Stimulated activated naive CD4-positive, alpha-beta T cell treated with Interleukin-2 at 50 U/mL for 16 hours (primary cell): ENCODE results near the gene LHFPL2.

ENCODE experiments used
- DNase-seq: peaks from one replicate; lab custom pipeline; 2025; lab: John Stamatoyannopoulos, UW

LHFPL2 gene

DNA sequence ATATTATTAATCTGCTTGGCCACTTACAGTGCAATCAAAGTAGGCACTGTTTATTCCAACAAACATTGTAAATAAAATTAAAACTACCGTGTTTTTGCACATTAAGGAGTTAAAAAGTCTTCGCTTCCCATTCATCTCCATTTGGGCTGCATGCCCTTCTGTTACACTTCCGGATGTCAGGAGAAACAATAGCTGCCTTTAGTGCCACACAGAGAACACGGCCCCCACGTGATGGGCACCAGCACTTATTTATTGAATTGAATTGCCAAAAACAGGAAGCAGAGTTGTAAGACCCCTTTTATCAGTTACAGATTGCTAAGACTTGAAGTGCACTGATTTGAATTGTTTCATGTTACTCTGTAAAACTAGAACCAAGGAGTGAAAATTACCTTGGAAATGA is 80.4 kb downstream of the LHFPL2 start:
- DNase-seq = no peak

GRCh38 chr5:78567617-78568016 is 81.0 kb downstream of the LHFPL2 start:
- DNase-seq = no peak

- DNase-seq = no peak
Measured at GRCh38 chr5:78566747-78567425, 81.7 kb downstream of the LHFPL2 start.

GRCh38 chr5:78565395-78565794 is 83.2 kb downstream of the LHFPL2 start:
- no peak for DNase-seq

DNA sequence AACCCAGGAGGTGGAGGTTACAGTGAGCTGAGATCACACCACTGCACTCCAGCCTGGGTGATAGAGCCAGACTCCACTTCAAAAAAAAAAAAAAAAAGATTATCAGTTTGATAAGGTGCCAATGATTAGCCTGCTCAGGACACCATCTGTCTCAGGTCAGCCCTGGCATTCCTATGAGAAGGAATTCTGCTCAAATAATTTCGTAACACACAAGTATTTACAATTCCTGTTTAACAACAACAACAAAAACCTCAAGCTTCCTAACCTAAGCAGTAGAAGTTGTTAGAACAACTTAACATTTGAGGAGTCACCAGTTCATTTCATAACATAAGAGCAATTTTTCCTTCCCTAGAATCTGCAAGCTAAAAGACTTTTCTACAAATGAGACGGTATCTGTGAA is 85.0 kb downstream of the LHFPL2 start:
- no peak for DNase-seq

DNA sequence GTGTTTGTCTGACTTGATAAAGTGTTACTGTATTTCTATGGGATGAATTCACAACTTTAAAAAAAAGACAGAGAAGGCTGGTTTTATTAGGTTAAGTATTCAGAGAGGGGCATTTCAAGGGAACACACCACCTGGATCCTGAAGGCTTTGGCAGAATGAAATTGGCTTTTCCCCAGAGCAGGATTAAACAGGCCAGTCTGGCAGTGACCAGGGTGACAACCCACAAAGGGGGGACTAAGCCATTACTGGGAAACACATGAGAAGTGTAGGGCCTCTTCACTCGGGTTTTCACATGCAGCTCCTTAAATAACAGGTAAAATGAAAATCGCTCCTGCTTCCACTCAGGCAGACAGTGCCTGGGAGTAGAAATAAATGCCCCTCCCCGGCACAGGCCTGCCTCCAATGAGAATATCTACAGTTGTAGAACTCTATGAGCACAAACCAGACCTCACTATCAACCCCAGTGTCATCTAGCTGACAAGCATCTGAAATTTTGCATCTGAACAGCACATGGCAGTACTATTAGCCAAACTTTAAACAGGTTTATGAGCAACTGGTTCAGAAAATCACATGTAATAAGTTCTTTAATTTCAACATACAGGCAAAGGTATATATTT is 85.8 kb downstream of the LHFPL2 start:
- no peak for DNase-seq

GRCh38 chr5:78562001-78562400 is 86.6 kb downstream of the LHFPL2 start:
- no peak for DNase-seq

DNA sequence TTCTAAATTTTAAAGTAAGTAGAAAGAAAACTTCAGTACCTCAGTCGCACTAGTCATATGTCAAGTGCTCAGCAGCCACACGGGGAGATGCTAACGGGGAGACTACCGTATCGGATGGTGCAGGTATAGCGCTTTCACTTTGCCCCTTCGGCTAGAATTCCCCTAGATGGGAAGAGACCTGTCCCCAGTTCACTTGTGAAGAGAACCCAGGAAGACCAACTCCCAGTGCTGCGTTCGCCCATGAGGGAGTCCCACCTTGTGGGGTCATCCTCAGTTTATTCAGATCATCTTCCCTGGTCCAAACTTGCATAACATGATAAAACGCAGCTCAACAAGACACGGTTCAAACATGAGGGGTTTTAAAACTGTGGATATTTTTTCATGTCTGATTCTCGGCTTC is 87.3 kb downstream of the LHFPL2 start:
- no peak for DNase-seq

DNA sequence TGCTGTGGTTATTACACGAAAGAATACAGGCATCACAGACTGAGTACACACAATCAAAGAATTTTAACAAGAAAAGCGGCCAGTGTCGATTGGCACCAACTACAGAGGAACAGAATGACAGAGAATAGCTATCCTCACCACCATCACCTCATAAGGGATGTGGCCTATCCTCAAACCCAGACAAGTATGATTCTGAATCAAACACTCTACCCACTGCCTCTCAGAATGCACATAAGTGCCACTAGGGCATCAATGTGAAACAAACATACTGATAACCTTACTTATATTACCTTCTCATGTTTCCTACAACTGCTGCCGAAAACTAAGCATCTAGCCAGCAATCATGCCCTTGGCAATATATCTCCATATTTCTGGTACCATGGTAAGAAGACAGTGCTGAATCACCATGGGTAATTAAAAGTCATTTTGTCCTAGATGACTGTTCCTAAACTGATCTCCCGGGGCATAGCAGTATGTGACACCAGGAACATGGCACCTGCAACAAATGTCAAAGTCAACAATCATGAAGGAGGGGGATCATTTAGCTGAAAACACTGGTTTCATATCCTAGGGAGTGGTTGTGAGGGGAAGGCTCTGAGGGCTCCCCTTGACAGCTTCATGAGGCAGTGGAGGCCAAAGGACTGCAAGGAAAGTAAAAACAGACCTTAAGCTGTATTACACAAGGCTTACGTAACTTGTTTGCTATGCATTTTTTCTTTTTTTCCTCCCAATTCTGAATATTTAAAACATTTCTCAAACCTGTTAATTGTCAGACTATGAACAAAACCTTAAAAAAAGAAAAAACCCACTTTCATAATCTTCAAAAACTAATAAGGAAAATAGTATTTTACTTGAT is 88.3 kb downstream of the LHFPL2 start:
- no peak for DNase-seq

GRCh38 chr5:78557601-78558000 is 91.0 kb downstream of the LHFPL2 start:
- no peak for DNase-seq

DNA sequence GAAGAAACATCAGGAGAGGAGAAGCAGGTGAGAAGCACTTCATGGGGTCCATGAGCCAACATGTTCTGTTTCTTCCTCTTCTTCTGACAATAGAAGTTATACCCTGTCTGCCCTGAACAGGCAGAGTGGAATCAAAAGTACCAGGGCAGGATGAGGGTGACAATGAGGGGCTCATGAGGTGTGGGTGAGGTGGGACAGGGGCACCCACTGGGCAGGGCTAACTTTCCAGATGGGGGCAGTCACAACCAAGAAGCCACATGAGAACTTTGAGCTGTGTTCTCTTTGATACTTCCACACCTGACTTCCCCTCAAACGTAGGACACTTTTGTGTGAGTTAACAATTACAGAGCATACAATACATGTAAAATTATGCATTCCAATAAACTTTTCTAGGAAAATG is 92.7 kb downstream of the LHFPL2 start:
- no peak for DNase-seq

DNA sequence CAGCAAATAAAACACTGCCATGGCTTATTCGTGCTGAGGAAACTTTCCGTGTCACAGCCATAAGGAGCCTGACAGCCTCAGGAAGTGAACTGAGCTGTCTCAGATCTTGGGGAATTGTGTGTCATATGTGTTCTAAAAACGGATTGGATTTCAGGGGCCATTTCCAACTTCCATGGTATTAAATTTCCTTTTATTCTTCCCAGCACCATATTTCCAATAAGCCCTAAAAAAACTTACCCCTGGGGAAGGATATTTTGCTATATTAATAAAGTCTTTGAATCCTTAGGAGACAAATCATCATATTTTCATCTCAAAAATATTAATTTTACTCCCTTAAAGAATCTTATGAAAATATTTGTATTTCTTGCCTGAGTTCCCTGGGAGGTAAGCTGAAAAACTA is 93.9 kb downstream of the LHFPL2 start:
- DNase-seq = no peak

DNA sequence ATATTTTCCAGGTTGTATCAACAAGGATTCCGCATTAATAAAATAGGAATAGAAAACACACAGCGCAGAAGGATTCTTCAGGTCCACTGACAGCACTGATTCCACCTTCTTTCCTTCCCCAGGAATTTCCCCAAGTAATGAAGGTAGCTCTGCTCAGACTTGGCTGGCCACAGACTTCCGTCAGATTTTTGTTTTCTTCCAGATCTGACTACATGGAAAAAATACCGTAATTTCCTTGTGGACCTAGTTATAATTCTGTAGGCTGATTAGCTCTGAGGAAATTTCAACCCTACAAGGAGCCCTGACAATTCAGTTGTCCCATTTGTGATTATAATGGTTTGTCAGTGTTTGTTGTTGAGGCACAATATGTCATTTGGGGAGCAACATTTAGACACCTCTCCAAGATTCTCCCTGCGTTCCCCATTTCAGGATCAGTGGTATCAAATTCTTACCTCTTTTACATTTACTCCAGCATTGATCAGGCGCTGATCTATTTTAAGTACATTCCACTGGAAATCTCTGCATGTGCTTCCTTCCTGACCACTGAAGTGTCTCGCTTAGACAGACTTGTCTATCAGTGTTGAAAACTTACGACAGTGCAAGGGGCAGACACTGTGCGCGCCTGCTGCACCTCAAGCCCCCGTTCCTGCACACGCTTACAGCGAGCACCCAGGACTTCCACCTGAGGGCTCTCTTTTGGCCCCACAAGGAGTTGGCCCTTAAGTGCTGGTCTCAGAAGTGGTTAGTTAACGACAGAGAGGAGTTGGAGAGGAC is 94.8 kb downstream of the LHFPL2 start:
- no peak for DNase-seq

DNA sequence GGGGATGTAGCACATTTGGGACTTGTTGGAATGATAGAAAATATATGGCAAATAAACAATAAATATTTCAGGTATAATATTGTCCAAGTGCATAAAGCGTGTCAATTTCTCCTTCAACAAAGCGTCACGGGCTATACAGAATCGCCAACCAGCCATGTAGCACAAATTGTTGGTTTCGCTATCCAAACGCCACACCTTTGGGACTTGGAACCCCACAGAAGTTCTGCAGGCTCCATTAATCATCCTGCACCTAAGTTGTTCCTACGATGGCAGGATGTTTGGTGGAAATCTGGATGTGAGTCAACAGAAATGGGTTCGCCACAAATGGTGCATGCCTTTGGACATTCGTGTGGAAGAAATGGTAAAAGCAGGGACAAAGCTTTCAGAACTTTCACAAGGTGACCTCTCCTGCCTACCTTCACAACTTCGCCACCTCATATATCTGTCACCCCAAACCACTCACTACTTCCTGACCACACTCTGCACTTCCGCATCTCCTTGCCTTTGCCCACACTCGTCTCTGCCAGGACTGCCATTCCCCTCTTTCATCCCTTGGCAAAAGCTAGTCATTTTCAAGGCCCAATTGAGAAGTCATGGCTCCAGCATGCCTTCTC is 95.7 kb downstream of the LHFPL2 start:
- no peak for DNase-seq

- no peak for DNase-seq
Measured at GRCh38 chr5:78550891-78551290, 97.7 kb downstream of the LHFPL2 start.

- no peak for DNase-seq
Measured at GRCh38 chr5:78549043-78549442, 99.5 kb downstream of the LHFPL2 start.

- DNase-seq = no peak
Measured at GRCh38 chr5:78547731-78548615, 100.6 kb downstream of the LHFPL2 start.

DNA sequence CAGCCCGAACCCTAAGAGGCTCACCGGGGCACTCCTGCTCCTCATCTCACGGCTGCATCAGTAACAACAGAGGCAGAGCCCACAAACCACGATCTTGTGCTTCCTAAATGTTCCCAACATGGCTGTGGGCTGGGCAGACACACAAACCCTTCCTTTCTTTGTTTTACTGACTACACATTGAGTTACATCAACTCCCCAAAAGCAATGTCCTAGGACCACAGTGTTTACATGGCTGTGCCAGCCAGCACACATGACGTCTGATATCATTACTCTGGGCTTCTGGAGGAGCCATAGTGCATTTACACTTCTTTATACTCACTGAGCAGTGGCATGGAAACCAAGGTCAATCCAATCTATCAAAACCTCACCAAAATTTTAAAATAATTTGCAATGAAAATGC is 101.4 kb downstream of the LHFPL2 start:
- DNase-seq = no peak

DNA sequence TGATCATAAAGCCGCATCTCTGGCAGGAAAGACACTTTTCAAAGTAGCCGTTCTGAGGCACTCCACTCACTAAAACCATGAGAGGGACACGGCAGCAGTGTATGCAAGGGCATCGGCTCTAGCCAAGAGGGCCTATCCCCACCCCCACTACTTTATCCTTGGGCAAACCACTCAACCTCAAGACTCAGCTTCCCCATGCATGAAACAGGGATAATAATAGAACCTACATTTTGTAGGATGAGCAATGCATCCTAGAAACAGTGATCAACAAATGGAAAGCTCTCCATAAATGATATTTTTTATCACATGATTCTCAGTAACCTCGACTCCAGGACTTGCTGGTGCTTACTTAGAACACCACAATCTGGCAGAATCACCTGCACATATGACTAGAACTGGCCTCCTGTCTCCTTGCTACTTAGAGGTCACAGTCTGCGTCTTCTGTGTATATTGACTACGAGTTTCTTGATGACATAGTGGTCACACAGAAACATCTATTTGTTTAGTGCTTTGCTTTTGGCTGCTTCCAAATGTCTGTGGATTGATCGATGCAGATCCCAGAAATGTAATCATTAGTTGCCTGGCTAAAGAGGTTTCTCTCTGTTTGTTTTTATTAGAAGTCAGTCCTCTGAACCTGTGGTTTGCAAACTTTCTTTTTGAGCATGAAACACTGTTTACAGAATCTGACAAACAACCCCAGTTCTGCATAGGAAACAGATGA is 102.1 kb downstream of the LHFPL2 start:
- DNase-seq = no peak

- DNase-seq = no peak
Measured at GRCh38 chr5:78545406-78545805, 103.2 kb downstream of the LHFPL2 start.
